ENCODE results near the gene GFPT2.

Gene GFPT2

GRCh38 chr5:180371949-180372348 is 18.8 kb upstream of the GFPT2 start:
- H3K79me2 ChIP-seq (ENCODE audit: insufficient read depth, low read length), result no peaks in the 10 kb centered on the region
- ATAC-seq (ENCODE audit: insufficient read depth, low read depth), result no peak
- no peaks in the 10 kb centered on the region for H4K20me1 ChIP-seq (ENCODE audit: insufficient read depth, low read length)
- no peak overlapping the region for H2AFZ ChIP-seq (ENCODE audit: low read depth, low read length)
- no peak for DNase-seq
- no peak overlapping the region for H3K27ac ChIP-seq (ENCODE audit: low read length)
- no peaks in the 10 kb centered on the region for H3K36me3 ChIP-seq (ENCODE audit: insufficient read depth, low read length)
- no peak overlapping the region for H3K4me3 ChIP-seq (ENCODE audit: low read depth in 1 of 2, low read length in 2 of 2)
- peaks cover 4% of the 10 kb centered on the region for H3K27me3 ChIP-seq (ENCODE audit: insufficient read depth, low read length, poor library complexity)
- H3K9ac ChIP-seq (ENCODE audit: low read depth, low read length), result no peak overlapping the region
- TF ChIP-seq EZH2 (IDR thresholded peaks at IDR 0.05; ENCODE audit: borderline replicate concordance, low read depth, low read length, severe bottlenecking) (no peak), CTCF (IDR thresholded peaks at IDR 0.05; ENCODE audit: borderline replicate concordance, extremely low read depth, low read length, poor library complexity, severe bottlenecking) (no peak)
- H3K9me3 ChIP-seq (ENCODE audit: insufficient read depth, low read length, severe bottlenecking), result no peaks in the 10 kb centered on the region
- no peak overlapping the region for H3K4me2 ChIP-seq (ENCODE audit: insufficient read depth, low read length)
- no peaks in the 10 kb centered on the region for H3K4me1 ChIP-seq (ENCODE audit: insufficient read depth, low read length)

GRCh38 chr5:180370861-180371641 is 17.9 kb upstream of the GFPT2 start:
- H3K79me2 ChIP-seq (ENCODE audit: insufficient read depth, low read length), result no peaks in the 10 kb centered on the region
- H3K27ac ChIP-seq (ENCODE audit: low read length), result no peak overlapping the region
- no peak overlapping the region for H3K9ac ChIP-seq (ENCODE audit: low read depth, low read length)
- H3K27me3 ChIP-seq (ENCODE audit: insufficient read depth, low read length, poor library complexity), result peaks cover 4% of the 10 kb centered on the region
- H3K4me1 ChIP-seq (ENCODE audit: insufficient read depth, low read length), result no peaks in the 10 kb centered on the region
- no peaks in the 10 kb centered on the region for H4K20me1 ChIP-seq (ENCODE audit: insufficient read depth, low read length)
- DNase-seq (no peak), ATAC-seq (ENCODE audit: insufficient read depth, low read depth) (no peak)
- no peaks in the 10 kb centered on the region for H3K9me3 ChIP-seq (ENCODE audit: insufficient read depth, low read length, severe bottlenecking)
- no peak overlapping the region for H3K4me2 ChIP-seq (ENCODE audit: insufficient read depth, low read length)
- H3K4me3 ChIP-seq (ENCODE audit: low read depth in 1 of 2, low read length in 2 of 2), result no peak overlapping the region
- TF ChIP-seq CTCF (IDR thresholded peaks at IDR 0.05; ENCODE audit: borderline replicate concordance, extremely low read depth, low read length, poor library complexity, severe bottlenecking) (no peak), EZH2 (IDR thresholded peaks at IDR 0.05; ENCODE audit: borderline replicate concordance, low read depth, low read length, severe bottlenecking) (no peak)
- H2AFZ ChIP-seq (ENCODE audit: low read depth, low read length), result no peak overlapping the region
- no peaks in the 10 kb centered on the region for H3K36me3 ChIP-seq (ENCODE audit: insufficient read depth, low read length)

GRCh38 chr5:180367991-180368390 is 14.9 kb upstream of the GFPT2 start:
- ATAC-seq (ENCODE audit: insufficient read depth, low read depth) (no peak), DNase-seq (no peak)
- H3K4me1 ChIP-seq (ENCODE audit: insufficient read depth, low read length), result no peaks in the 10 kb centered on the region
- H3K27me3 ChIP-seq (ENCODE audit: insufficient read depth, low read length, poor library complexity), result no peaks in the 10 kb centered on the region
- no peaks in the 10 kb centered on the region for H4K20me1 ChIP-seq (ENCODE audit: insufficient read depth, low read length)
- no peak overlapping the region for H2AFZ ChIP-seq (ENCODE audit: low read depth, low read length)
- TF ChIP-seq CTCF (IDR thresholded peaks at IDR 0.05; ENCODE audit: borderline replicate concordance, extremely low read depth, low read length, poor library complexity, severe bottlenecking) (no peak), EZH2 (IDR thresholded peaks at IDR 0.05; ENCODE audit: borderline replicate concordance, low read depth, low read length, severe bottlenecking) (no peak)
- no peak overlapping the region for H3K9ac ChIP-seq (ENCODE audit: low read depth, low read length)
- H3K79me2 ChIP-seq (ENCODE audit: insufficient read depth, low read length), result no peaks in the 10 kb centered on the region
- H3K9me3 ChIP-seq (ENCODE audit: insufficient read depth, low read length, severe bottlenecking), result no peaks in the 10 kb centered on the region
- H3K4me3 ChIP-seq (ENCODE audit: low read depth in 1 of 2, low read length in 2 of 2), result no peak overlapping the region
- no peak overlapping the region for H3K27ac ChIP-seq (ENCODE audit: low read length)
- no peaks in the 10 kb centered on the region for H3K36me3 ChIP-seq (ENCODE audit: insufficient read depth, low read length)
- H3K4me2 ChIP-seq (ENCODE audit: insufficient read depth, low read length), result no peak overlapping the region

Measured in DND-41 (cell line).